MCF 10A (cell line): ENCODE data around the gene COBL. TPM values are rescaled to one million over a fixed set of nuclear protein-coding genes. Genes with fewer than 3 reads are reported as not detected.

Source experiments
- BruUV-seq: library from RNA; stranded (reverse); fragments of 400-500 nt; replicated peaks from 2 replicates; lab custom pipeline; 2021; lab: Mats Ljungman, UMichigan
- CTCF ChIA-PET: fragments of 300-600 bp; sonication (Branson Sonifier 250); formaldehyde crosslinking; extraction: SDS; loops from one replicate; lab custom pipeline; 2021; ENCODE audit warnings: antibody characterized with exemption, inconsistent platforms; lab: Yijun Ruan, JAX
- POLR2A ChIA-PET: fragments of 300-600, 350-650 bp; sonication (Branson Sonifier 250); formaldehyde crosslinking; extraction: SDS; loops from one replicate; lab custom pipeline; 2020; ENCODE audit warnings: antibody characterized with exemption, inconsistent platforms; lab: Yijun Ruan, JAX
- DNase-seq: peaks from one replicate; pipeline ENCODE4 v3.0.0-alpha.2; 2018; ENCODE audit not compliant: unreplicated experiment
- H3K27ac Mint-ChIP-seq: one replicate; pipeline ENCODE4 v1.8.0; 2022; ENCODE audit warnings: mild to moderate bottlenecking, low read depth, mixed read lengths; ENCODE audit not compliant: unreplicated experiment
- H3K27me3 Mint-ChIP-seq: one replicate; pipeline ENCODE4 v1.8.0; 2022; ENCODE audit warnings: mixed read lengths; ENCODE audit not compliant: insufficient read depth, unreplicated experiment
- H3K36me3 Mint-ChIP-seq: one replicate; pipeline ENCODE4 v1.8.0; 2022; ENCODE audit warnings: mild to moderate bottlenecking, moderate library complexity, mixed read lengths; ENCODE audit not compliant: insufficient read depth, unreplicated experiment
- H3K4me1 Mint-ChIP-seq: one replicate; pipeline ENCODE4 v1.8.0; 2022; ENCODE audit warnings: mixed read lengths; ENCODE audit not compliant: insufficient read depth, unreplicated experiment
- H3K4me3 Mint-ChIP-seq: one replicate; pipeline ENCODE4 v1.8.0; 2022; ENCODE audit warnings: mild to moderate bottlenecking, moderate library complexity, mixed read lengths; ENCODE audit not compliant: unreplicated experiment
- H3K9me3 Mint-ChIP-seq: one replicate; pipeline ENCODE4 v1.8.0; 2022; ENCODE audit warnings: mixed read lengths; ENCODE audit not compliant: unreplicated experiment
- intact Hi-C: fragments of 100-400 bp; cut with micrococcal nuclease; formaldehyde crosslinking; loops from 2 replicates; pipeline ENCODE4 v1.14.1; 2022
- total RNA-seq: library from RNA; stranded (reverse); gene quantifications from 2 replicates; pipeline ENCODE4 v1.2.3, GENCODE V29; 2022
- TF ChIP-seq, protein P1 (sequence below): fragments of 200-600 bp; IDR thresholded peaks from one replicate; pipeline ENCODE4 v1.8.0; 2022; ENCODE audit warnings: antibody characterized with exemption, mild to moderate bottlenecking; ENCODE audit not compliant: unreplicated experiment

The COBL gene
- total RNA-seq, 1 experiment from 2014 or later: 12.3 TPM

DNA sequence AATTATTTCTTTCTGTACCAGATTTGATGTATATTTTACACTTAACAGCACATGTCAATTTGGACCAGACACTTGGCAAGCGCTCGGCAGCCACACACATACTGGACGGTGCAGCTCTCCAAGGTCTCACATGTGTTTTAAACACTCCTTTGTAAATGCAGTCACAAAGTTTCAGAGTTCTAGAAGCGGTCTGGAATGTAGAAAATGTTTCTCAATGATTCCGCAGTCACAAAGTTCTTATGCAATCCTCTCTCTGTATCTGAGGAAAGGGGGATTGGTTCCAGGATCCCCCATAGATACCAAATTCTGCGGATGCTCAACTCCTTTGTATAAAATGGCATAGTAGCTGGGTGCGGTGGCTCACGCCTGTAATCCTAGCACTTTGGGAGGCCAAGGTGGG lies 280.9 kb downstream of the COBL start:
- Mint-ChIP-seq H3K4me3 (no peak overlapping the region), H3K9me3 (no peaks in the 10 kb centered on the region), H3K4me1 (no peaks in the 10 kb centered on the region), H3K27me3 (no peaks in the 10 kb centered on the region), H3K27ac (no peak overlapping the region), H3K36me3 (no peaks in the 10 kb centered on the region)
- TF ChIP-seq, protein P1, sequence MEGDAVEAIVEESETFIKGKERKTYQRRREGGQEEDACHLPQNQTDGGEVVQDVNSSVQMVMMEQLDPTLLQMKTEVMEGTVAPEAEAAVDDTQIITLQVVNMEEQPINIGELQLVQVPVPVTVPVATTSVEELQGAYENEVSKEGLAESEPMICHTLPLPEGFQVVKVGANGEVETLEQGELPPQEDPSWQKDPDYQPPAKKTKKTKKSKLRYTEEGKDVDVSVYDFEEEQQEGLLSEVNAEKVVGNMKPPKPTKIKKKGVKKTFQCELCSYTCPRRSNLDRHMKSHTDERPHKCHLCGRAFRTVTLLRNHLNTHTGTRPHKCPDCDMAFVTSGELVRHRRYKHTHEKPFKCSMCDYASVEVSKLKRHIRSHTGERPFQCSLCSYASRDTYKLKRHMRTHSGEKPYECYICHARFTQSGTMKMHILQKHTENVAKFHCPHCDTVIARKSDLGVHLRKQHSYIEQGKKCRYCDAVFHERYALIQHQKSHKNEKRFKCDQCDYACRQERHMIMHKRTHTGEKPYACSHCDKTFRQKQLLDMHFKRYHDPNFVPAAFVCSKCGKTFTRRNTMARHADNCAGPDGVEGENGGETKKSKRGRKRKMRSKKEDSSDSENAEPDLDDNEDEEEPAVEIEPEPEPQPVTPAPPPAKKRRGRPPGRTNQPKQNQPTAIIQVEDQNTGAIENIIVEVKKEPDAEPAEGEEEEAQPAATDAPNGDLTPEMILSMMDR: no peak
- intact Hi-C loops: no loop called here
- ChIA-PET POLR2A (interaction anchor here (0.6 kb wide), 2 partner anchors 57 to 308 kb away, joined by 3 read pairs; no protein-coding TSS in a partner anchor), CTCF (interaction anchor here (0.6 to 1.3 kb wide), 3 partner anchors 32 to 331 kb away, joined by 3 to 8 read pairs (median 5); no protein-coding TSS in a partner anchor)
- BruUV-seq: no TSS peak
- no peak for DNase-seq

DNA sequence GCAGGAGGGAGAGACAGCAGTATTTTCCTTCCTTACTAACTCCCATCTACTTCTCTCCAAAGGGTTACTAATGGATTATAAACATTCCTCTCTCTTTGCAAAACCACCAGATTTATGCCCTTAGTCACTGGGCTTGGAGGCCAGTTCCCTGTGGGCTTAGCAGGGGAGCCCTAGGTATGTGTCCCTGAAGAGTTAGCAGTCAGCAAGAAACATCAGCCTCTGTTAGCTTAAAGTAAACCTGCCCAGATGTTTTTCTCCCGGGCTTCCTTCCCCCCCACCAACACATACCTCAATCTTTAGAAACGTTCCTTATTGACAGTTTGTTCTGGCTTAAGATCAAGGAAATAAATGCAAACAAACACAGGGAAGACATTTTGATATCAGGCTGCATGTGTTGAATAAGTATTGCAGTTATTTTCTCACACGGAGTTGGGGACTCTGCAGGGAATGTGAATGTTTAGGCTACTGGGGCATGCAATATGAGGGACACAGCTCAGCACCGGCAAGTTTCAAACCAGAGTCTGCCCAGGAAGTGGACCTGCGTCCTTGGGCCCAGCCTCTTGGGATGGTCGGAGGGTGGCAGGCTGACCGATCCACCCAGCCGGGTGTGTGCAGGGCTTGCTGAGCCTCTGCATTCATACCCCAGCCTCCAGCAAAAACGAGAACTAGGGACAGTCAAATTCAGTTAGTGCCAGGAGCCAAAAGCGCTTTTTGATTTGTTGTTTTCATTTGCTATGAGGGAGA lies 281.9 kb downstream of the COBL start:
- BruUV-seq: no TSS peak
- Mint-ChIP-seq H3K4me1 (no peaks in the 10 kb centered on the region), H3K36me3 (no peaks in the 10 kb centered on the region), H3K27ac (no peak overlapping the region), H3K27me3 (no peaks in the 10 kb centered on the region), H3K9me3 (no peaks in the 10 kb centered on the region), H3K4me3 (no peak overlapping the region)
- ChIA-PET POLR2A (no interaction called here), CTCF (interaction anchor here (0.6 to 1.1 kb wide), 4 partner anchors 17 to 500 kb away, joined by 3 to 7 read pairs (median 4); no protein-coding TSS in a partner anchor)
- TF ChIP-seq, protein P1: no peak
- peak; percentile 25 for DNase-seq
- intact Hi-C loops: no loop called here

DNA sequence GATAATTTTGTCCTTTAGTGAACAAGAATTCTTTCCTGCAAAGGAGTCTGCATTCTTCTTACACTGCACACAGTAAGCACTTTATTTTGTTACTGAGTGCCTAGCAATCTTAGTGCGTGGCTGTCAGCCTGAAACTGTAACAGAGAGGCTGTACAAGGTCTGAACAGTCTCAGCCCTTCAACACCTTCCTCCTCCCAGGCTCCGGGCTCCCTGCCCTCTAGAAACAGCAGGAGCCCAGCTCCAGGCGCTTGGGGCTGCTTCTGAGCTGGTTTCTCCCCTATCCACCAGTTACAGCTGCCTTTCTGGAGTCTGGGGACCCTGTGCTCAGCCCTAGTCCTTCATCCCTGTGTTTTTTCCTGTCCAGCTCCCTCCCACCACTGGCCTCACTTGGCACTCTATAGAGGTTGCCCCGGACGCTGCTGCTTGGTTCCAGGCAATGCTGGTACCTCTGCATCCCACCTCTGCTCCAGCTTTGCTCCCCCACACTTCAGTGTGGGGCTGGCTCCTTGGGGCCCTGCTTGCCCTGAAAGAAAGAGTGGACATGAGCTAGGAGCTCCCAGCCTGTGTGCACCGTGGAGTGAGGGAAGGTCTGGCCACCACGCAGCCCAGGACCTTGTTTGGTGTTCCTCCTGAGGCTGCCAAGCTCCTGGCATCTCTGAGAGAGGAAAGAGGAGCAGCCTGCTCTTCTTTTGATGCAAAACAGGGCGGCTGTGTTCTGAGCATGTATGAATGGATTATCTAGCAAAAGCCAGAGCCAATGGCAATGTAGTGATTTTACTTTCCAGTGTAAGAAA lies 282.7 kb downstream of the COBL start:
- Mint-ChIP-seq H3K4me1 (no peaks in the 10 kb centered on the region), H3K27ac (no peak overlapping the region), H3K36me3 (peaks cover 2% of the 10 kb centered on the region), H3K27me3 (no peaks in the 10 kb centered on the region), H3K9me3 (no peaks in the 10 kb centered on the region), H3K4me3 (no peak overlapping the region)
- intact Hi-C loops: no loop called here
- DNase-seq: no peak
- CTCF ChIA-PET: interaction anchor here (0.6 to 1.1 kb wide), 4 partner anchors 18 to 499 kb away, joined by 3 to 7 read pairs (median 3); no protein-coding TSS in a partner anchor
- BruUV-seq: no TSS peak
- TF ChIP-seq, protein P1: no peak
- POLR2A ChIA-PET: no interaction called here
